HG03103 (cell line): ENCODE data around the gene PROSER2.

Experiments
- ATAC-seq: cut with Tn5 transposase; IDR thresholded peaks from one replicate; pipeline ENCODE4 v1.9.1; 2021; ENCODE audit warnings: low read depth; ENCODE audit not compliant: unreplicated experiment

Gene PROSER2

GRCh38 chr10:11823122-11823988, at the start of gene PROSER2:
PROSER2 (plus strand) TSS chr10:11823356; CDS start chr10:11852078, 28,722 bp downstream.
- peak; percentile 82 for ATAC-seq

DNA sequence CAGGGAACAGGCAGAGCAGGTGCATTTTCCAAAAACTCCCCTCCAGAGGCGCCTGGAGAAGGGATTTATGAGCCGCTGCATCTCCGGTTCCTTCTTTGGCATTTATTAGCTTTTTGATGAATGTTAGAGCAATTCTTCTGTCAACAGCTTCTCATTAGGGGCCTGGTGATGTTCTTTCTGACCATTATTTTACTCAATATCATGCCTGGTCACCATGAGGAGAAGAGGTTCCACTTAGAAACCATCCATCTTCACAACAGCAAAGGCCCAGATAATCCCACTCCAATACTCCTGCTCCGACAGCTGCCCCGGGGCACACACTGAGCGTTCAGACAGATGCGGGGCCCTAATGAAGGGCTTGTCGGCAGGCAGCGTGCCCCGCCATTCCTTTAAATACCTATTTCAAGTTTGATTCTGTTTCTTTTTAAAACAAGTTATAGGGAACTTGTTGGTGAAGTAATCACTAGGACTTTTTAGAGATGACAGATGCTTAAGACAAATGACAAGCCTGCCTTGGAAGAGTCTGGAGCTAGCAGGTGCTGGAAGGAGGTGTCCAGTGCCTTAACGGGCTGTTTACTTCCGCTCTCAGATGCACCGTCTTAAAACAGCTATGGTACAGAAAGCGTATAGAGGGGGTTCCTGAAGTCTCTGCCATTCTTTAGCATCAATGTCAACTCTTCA, 49.3 kb upstream of the PROSER2 start:
- no peak for ATAC-seq

GRCh38 chr10:11775412-11775811, 47.7 kb upstream of the PROSER2 start:
- ATAC-seq, result no peak

DNA sequence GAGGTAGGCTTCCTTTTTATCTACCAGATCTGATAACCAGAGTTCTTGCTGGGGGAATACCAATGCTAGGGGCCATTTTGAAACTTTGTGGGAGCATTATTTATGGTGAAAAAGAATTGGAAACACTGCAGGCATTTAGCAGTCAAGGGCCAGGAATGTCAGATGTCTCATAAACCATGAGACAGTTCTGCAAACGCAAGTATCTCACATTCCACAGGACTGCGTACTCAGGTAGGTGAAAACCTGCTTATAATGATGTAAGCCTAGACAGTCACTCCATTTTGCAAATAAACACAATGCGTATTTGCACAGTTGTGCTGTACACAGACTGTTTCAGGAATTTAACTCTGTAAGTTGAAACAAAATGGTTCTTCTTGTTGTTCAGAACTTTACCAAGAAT, 47.1 kb upstream of the PROSER2 start:
- ATAC-seq, result no peak

- ATAC-seq, result no peak
Observed at GRCh38 chr10:11781114-11781513, 42.0 kb upstream of the PROSER2 start.

DNA sequence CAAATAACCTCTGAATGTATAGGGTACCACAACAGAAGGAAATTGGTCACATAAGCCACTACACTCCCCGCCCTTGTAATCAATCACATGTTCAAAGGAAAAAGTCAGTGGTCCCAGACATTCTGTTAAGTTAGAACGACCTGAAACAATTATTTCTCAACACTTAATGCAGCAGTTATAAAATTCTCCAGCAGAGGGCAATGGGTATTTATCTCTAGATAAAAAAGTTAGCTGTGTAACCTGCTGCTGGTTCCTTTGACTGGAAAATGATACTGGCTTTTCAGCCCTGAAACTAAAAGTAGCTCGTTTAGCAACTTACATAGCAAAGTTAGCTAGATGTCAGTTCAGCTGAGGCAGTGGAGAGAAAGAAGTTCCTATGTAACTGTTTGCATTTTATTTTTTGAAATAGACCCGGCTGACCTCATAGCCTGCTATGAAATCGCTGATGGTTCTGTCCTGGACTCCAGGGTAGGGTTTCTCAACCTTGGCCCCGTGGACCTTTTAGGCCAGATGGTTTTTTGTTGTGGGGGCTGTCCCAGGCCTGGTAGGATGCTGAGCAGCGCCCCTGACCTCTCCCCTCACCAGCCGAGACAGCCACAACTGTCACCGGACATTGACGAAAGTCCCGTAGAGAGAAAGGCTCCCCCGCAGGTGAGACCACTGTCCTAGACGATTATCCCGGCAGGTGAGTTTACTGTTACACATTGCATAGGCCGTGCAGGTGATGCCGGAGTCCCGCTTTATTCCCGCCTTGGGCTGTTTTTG, 40.2 kb upstream of the PROSER2 start:
- no peak for ATAC-seq

- ATAC-seq, result no peak
Observed at GRCh38 chr10:11783558-11783865, 39.6 kb upstream of the PROSER2 start.

DNA sequence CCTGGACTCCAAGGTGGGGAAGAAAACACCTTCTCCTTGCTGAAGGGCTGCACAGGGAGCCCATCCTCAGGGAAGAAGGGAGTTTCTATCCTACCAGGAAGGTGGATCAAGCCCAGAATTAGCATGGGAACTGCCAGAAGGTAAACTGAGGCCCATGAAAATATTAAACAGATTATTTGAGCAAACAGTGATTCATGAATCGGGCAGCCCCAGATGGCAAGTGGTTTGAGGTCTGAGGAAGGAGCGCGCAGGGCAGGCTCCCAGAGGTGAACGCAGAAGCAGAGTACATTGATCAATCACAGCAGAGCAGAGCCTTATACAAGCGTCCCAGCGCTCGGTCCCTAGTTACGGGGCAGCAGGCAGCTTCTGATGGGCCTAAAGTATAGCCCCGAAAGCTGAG, 35.8 kb upstream of the PROSER2 start:
- ATAC-seq, result no peak

- ATAC-seq, result no peak
Observed at GRCh38 chr10:11787846-11788245, 35.3 kb upstream of the PROSER2 start.

DNA sequence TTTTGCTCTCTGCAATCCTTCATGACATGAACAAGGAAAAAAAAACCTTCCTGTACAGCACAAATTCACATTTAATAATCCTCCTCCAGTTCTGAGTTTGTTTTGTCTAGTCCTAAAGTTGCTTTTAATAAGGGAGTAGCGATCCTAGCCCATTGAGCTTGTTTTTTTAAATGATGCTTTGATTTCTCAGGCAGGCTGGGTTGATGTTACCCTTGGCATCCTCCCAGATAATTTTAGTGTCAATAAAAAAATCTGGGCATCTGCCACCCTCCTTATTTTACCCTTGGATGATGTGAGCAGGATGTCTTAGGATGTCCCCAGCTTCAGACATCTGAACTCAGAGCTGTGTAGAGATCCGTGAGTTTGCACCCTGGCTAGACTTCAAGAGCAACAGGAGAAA, 33.9 kb upstream of the PROSER2 start:
- no peak for ATAC-seq

DNA sequence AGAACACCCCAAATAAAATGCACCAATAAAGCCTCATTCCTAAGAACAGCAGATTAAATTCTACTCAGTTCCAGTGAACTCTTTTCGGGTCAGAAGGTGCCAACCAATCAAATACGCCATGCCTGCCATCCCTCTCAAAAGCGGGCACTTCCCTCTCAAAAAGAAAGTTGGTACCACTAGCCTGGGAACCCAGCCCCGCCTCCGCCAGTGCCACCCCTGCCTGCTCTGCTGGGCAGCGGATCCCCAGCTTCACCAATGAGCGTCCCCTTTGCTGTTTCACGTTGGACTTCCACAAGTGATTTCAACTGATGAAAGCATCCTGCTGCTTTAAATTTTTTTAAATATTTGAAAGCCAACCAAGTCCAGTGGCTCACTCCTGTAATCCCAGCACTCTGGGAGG, 33.2 kb upstream of the PROSER2 start:
- ATAC-seq, result no peak

- no peak for ATAC-seq
Observed at GRCh38 chr10:11793762-11794479, 29.2 kb upstream of the PROSER2 start.

- no peak for ATAC-seq
Observed at GRCh38 chr10:11794566-11794965, 28.6 kb upstream of the PROSER2 start.

GRCh38 chr10:11795101-11795920, 27.8 kb upstream of the PROSER2 start:
- ATAC-seq, result no peak

DNA sequence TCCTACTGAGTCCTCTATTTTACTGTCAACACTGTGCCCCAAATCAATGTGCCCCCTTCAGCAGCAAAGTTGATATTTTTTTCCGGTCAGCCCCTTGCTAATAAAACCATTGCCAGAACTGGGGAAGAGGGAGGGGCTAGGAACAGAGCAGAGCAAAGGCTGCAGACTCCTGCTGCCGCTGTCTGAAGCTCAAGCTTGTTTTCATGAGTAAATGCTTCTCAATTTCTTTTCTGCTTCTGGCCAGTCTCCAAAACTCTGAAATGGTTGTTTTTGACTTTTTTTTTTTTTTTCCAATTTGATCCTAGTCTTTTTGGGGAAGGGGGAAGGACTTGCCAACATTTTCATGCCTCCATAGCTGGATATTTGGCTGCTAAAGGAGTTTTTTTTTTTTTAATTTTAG, 26.7 kb upstream of the PROSER2 start:
- ATAC-seq, result no peak

GRCh38 chr10:11797281-11797680, 25.9 kb upstream of the PROSER2 start:
- no peak for ATAC-seq

DNA sequence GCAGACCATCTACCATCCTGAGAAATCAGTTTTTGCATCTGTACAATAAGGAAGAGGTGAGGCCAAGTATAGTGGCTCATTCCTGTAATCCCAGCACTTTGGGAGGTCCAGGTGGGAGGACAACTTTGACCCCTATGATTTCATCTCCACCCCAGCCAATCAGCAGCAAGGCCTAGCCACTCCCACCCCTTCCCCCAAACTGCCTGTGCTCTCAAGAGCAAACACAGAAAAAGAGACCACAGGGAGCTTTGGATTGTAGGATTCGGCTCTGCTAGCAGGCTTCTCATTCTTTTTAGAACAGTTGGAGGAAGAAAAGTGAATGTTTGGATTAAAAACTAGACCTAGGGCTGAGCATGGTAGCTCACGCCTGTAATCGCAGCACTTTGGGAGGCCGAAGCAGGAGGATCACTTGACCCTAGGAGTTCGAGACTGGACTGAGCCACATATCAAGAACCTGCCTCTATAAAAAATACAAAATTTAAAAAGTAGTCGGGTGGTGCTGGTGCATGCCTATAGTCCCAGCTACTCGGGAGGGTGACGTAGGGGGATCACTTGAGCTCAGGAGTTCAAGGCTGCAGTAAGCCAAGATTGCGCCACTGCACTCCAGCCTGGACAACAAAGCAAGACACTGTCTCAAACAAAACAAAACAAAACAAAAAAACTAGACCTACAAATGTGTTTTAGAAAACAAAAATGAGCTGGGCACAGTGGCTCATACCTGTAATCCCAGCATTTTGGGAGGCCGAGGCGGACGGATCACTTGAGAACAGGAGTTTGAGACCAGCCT, 25.1 kb upstream of the PROSER2 start:
- ATAC-seq, result no peak

GRCh38 chr10:11798845-11799735, 24.1 kb upstream of the PROSER2 start:
- no peak for ATAC-seq
